ENCODE measurements around the gene PRELP. TPM values are rescaled to one million over a fixed set of nuclear protein-coding genes. Genes with fewer than 3 reads are reported as not detected.
"Not testable (repeated sequence)": the region's sequence is repeated elsewhere in the genome, so short reads cannot be mapped to it uniquely, and the experiment has no call there.

The PRELP gene
- total RNA-seq, 2 donors from 2014 or later = 47.4 to 71.7 TPM

DNA sequence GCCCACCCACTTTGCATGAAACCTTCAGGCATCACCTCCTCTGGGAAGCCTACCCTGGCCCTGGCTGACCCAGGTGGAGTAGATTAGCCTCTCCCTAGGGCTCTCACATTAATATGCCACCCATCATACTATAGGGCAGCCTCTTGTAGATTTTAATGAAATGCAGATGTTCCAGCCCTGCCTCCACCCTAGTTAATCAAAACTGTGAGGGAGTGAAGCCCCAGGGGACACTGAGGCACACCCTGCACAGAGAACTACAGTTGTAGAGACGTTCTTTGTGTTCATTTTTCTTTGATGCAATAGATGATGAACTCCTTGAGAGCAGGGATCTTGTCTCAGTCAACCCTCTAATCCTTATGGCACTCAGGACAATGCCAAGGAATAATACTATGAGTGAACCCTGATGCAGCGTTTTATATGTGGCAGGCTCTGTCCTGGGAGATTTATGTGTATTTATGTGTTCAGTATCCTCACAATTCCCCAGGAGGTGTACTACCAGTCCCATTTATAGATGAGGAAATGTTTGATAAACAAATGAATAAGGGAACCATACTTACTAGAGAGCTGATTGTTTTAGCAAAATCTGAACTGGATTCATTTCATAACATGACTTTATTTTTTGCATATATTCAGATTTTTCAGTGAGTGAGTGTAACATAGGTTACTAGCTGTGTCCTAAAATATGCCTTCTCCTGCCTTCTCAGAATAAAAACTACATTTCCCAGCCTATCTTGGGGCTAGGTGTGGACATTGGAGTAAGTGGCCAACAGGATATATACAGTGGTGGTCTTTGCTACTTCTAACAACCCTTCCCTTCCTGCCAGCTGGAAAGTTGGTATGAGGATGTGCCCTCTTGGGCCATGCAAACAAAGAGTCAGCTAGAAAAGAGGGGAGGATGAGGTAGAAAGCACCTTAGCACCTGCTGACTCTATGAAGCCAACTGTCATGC is 23.5 kb upstream of the PRELP start:
- intact Hi-C loops (cut with DNase I) = no loop called here
- no peak for ATAC-seq
- no peak for DNase-seq

DNA sequence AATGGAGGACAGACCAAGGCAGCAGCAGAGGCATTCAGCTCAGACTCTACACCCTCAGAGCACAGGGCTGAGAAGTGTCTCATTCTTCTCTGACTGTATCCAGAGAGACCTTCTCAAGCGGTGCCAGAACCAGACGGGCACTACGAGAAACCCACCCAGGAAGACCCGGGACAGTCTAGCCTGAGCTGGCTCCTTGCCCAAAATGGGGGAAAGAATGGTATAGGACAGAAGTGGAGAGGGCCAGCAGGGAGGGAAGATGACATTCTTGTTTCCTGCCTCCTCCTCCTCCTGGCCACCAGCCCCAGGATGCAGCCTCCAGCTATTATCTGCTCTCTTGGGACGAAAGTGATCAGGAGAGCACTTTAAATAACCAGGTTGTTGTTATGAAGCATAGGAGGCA is 22.6 kb upstream of the PRELP start:
- intact Hi-C loops (cut with DNase I) = no loop called here
- DNase-seq (no peak), ATAC-seq (no peak)

DNA sequence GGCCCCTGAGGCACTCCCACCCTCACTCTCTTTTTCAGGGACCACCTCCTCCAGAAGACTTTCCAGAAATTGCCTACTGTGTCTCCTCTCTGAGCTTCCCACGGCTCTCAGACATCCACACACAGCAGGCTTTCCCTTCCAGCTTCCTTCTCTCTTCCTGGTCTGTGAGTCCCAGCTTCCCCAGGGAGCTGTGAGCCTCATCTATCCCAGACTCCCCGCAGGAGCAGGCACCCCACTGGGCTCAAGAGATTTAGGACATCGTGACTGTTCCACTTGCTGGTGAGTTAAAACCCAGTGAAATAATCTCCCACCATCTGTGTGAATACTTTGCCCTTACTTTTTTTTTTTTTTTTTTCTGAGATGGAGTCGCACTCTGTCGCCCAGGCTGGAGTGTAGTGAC is 22.0 kb upstream of the PRELP start:
- no peak for ATAC-seq
- intact Hi-C loops (cut with DNase I) = no loop called here
- DNase-seq = no peak

DNA sequence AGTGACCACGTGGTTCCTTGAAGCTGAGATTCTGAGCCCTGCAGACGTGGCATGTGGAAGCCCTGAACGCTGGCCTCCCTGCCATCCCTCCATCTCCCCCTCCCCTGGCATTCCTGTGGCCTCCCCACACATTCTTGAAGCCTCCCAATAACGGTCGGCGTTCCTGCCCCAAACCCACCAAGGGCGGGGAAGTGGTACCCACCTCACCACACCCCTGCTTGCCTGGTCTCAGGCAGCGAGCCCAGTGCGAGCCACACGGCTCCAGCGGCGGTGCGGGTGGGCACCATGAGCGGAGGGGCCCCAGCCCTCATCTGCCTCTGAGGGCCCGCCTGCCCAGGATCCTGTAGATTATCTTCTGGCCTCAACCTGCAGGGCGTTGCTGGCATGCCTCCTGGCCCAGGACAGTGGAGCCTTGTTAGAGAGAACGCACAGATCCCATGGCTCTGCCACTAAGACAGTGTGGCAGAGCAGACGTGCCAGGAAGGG is 20.6 kb upstream of the PRELP start:
- DNase-seq = no peak

DNA sequence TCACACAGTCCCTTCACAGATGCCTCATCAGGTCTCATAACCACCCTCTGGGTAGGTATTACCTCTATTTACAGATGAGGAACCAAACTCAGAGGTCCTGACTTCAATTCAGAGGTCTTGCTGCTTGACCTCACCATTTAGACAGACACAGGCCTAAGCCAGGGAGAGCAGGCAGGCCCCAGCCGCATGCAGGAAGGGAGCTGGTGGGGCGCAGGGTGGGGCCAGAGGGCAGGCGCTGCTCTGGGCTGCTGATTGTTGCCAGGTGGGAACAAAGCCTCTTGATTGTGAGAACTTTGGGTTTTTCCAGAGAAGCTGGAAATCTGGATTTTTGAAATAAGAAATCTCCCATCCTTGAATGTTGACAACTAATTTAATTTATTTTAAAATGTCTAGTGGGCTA is 19.9 kb upstream of the PRELP start:
- DNase-seq (no peak), ATAC-seq (peak in 1 of 2 donors; percentile 39)
- intact Hi-C loops (cut with DNase I) = no loop called here

More for the DNA sequence above, 20.6 kb upstream of the PRELP start:
- intact Hi-C loops (cut with DNase I) = no loop called here
- ATAC-seq = no peak

DNA sequence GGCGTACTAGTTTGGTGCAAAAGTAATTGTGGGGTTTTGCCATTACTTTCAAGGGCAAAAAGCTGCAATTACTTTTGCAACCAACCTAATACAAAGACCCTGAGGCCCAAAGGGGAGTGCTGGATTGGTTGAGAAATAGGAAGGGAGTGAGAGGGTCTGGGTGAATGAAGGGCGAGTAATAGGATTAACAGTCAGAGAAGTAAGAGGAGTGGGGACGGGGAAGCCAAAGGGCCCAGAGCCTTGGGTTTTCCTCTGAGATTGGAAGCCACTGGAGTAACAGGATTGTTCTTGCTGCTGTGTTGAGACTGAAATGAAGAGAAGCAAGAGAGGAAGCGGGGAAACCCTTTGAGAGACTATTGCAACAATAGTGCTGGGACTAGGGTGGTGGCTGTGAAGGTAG is 19.0 kb upstream of the PRELP start:
- DNase-seq (no peak), ATAC-seq (no peak)
- intact Hi-C loops (cut with DNase I) = no loop called here

DNA sequence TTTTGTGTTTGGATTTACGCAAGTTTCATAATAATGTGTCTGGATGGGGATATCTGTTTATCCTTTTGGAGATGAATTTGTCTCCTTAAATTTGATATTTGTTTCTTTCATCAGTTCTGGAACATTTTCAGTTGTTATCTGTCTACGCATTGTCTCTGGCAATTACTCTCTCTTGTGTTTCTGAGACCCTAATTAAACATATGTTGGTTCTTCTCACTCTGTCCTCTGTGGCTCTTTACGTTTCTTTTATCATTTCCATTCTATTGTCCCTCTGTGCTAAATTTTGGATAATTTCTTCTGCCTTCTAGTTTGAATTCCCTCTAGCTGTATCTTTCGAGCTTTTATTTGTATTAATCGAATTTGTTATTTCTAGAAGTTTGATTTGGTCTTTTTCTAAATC is 17.5 kb upstream of the PRELP start:
- DNase-seq (no peak), ATAC-seq (no peak)
- intact Hi-C loops (cut with DNase I) = no loop called here

DNA sequence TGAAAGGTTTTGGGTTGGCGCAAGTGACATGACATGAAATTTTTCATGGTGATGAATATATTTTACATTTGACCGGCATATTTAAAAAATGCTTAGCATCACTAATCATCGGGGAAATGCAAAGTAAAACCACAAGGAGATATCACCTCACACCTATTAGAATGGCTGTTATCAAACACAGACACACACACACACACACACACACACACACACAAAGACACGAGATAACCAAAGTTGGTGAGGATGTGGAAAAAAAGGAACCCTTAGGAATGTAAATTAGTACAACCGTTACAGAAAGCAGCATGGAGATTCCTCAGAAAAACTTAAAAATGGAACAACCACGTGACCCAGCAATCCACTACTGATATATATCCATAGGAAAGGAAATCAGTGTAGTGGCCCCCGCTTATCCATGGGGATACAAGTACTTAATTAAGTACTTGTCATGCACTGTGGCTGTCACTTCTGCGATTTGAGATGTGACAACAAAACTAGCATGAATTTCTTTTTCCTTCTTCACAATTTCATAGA is 15.9 kb upstream of the PRELP start:
- intact Hi-C loops (cut with DNase I) = no loop called here
- no peak for DNase-seq
- no peak for ATAC-seq

DNA sequence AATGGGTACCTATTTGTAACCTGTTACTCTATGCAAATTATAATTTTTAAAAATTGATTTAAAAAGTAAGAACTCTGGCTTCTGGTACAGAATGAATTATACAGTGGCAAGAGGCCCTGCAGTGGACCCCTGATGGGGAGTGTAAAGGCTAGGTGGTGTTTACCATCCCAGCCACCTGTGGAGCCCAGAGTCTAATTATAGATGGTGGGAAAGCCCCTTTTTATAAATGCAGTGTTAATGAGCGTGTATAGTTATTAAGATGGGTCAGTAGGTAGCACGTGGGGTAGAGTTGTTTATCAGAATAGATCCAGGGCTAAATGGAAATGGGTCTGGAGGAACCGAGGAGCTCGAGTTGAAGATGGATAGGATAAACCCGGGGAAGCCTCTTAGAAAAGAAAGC is 13.9 kb upstream of the PRELP start:
- ATAC-seq (no peak), DNase-seq (no peak)
- intact Hi-C loops (cut with DNase I) = no loop called here

DNA sequence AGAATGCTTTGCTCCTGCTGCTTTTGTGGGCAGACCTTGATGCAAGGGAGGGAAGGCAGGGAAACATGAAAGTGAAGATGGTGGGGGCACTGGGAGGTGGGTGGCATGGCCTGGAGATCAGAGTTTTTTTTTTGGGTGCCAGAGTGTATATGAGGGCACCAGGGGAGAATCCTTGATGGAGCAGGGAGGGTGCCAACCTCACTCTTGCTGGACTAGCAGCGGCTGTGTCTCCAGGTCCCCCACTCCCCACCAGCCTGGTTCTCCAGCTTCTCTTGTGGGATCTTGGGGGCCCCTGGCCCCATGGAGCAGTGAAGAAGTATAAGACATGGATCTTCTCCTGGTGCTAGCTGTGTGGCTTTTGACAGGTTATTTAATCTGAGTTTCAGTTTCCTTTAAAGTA is 13.5 kb upstream of the PRELP start:
- ATAC-seq (no peak), DNase-seq (no peak)
- intact Hi-C loops (cut with DNase I) = no loop called here

DNA sequence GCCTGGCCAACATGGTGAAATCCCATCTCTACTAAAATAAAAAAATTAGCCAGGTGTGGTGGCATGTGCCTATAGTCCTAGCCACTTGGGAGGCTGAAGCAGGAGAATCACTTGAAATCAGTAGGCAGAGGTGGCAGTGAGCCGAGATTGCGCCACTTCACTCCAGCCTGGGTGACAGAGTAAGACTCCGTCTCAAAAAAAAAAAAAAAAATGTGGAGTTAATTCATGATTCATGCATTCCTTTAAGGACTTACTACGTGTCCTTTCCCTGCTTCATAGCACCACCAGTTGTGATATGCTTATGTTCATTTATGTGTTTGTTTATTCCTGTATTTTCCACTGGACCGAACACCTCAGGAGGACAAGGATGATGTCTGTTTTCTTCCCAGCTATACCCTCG is 12.7 kb upstream of the PRELP start:
- peak in 1 of 2 donors; percentile 32 for ATAC-seq
- peak; percentile 56 for DNase-seq
- intact Hi-C loops (cut with DNase I) = no loop called here

DNA sequence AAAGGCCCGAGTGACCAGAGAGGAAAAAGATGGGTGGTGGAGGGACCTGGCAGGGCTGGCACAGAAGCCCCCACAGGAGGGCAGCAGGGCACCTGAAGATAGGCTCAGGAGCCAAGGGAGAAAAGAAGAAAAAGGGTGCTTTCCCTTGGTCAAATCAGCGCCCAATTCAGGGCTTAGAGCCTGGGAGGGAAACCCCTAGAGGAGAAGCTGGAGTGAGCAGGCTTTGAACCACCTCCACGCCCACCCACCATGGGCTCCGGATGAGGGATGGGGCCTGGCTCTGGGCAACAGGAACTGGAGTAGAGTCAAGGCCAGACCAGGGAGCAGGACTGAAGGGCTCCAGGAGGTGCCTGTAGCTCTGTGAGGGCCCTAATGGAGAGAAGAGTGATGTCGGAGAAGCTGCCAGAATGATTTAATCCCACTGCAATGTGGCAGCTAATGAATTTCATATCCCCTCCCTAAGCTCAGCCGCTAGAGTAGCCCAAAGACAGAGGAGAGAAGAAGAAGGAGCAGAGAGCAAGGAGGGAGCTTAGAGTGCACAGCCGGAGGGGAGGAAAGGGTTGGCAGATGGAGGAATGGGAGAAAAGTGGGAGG is 12.0 kb upstream of the PRELP start:
- intact Hi-C loops (cut with DNase I) = no loop called here
- DNase-seq (no peak), ATAC-seq (peak; percentile 12 to 68)

DNA sequence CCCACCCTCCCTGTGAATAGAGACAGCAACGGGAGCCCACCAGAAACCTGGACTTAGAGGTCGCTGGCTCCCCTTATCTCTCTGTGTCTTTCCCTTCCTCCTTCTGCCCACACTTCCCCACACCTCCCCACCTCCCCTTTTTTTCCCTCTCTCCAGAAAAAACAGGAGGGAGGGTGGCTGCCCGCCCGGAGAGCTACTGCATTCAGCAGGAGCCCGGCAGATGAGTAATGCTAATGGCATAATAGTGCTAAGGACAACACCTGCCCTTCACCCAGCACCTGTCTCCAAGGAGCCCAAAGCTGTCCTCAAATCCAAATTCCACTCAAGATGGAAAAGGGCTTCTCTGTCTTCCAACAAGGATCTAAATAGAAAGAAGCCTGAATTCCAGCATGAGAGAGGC is 11.4 kb upstream of the PRELP start:
- peak; percentile 37 for DNase-seq
- intact Hi-C loops (cut with DNase I) = no loop called here
- ATAC-seq = peak in 1 of 2 donors; percentile 47

DNA sequence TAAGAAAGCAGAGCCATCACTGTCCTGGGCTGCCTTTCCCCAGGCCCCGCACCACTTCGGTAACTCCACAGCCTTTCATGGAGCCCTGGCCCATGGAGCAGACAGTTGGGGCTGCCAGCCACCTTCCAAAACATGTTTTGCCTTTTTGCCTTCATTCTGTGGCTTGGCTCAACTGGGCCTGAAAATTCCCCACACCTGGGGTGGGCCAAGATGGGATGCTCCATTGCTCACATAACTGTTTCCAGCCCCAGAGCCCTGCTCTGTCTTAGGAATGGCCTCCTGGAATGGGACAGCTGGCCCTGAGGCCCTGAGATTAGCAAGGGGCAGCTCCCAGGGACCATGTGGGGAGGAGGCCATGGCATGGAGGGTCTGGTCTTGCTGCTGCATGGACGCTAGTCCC is 10.9 kb upstream of the PRELP start:
- DNase-seq (no peak), ATAC-seq (no peak)
- intact Hi-C loops (cut with DNase I) = no loop called here

DNA sequence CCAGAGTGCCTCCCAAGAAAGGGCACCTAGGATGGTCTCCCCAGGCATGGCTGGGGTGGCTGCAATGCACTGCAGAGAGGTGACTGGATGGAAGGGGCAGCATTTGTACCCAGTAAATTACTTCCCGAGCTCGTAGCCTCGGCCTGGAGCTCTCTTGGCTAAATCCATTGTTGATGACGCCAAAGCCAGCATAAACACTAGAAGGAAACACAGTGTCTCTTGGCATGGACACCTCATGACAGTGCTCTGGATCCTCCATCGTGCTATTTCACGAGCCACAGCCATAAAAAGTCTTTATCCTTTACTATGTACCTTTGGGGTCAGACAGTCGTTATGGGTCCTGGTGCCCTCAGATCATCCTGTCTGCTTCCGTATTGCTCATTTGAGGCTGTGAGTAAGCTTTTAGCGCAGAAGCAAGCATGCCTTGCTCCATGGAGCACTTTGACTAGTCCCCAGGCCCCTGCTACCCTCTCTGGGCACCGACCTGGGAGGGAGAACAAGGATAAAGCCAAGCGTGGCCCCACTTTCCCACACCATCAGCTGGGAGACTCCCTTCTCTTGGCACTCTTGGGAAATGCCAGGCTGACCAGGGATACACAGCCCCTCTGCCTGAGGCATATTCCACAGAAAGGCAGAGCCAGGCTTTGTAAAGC is 10.3 kb upstream of the PRELP start:
- DNase-seq (no peak), ATAC-seq (no peak)
- intact Hi-C loops (cut with DNase I) = no loop called here

DNA sequence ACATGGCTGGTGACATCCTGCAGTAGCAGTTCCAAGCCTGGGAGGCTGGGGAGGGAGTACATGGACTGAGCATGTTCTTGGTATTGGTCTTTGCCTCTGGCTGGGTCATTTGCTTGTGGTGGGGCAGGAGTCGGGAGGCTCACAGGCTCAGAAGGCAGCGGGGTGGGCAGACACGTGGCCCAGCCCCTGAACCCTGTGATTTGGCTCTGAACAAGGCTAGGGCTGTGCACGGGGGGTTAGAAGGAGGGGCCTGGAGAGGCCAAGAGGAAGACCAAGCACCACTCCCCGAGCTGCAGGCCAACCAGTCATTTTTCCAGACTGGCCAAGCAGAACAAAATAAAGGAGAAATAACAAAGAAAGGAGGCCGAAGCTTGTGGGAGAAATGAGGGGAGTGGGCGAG is 9.7 kb upstream of the PRELP start:
- DNase-seq = peak; percentile 67
- intact Hi-C loops (cut with DNase I) = no loop called here
- ATAC-seq = peak; percentile 59 to 83

DNA sequence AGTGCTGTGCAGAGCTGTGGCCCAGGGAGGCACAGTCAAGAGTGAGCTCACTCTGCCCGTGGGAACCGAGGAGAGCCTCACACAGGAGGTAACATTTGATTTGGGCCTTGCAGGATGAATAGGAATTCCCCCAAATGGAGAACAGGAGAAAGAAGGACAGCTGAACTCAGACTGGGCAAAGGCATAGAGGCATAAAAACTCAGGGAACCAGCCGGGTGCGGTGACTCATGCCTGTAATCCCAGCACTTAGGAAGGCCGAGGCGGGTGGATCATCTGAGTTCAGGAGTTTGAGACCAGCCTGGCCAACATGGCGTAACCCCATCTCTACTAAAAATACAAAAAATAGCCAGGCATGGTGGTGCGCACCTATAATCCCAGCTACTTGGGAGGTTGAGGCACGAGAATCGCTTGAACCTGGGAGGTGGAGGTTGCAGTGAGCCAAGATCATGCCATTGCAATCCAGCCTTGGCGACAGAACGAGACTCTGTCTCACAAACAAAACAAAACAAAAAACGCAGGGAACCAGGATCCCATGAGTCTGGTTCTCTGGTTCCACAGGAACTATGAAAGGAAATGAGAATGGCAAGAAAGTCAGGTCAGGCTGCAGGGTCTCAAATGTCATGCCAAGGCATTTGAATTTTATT is 8.6 kb upstream of the PRELP start:
- peak; percentile 45 for DNase-seq
- intact Hi-C loops (cut with DNase I); ATAC-seq: not testable (repeated sequence)

DNA sequence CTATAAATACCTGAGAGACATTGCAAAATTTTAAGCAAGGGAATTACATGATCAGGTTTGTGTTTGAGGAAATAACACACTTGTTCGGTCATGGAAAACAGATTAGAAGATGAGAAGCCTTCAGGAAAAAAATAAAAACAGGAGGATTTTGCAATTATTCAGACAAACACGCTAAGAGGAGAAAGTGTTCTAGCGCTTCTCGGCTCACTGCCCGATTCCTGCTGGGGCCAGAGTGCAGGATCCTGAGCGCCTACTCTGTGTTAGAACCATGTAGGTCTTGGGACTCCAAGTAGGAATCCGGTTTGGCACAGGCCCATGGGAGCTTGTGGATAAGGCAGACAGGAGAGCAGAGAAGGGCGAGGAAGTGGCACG is 8.1 kb upstream of the PRELP start:
- ATAC-seq (peak; percentile 29 to 32), DNase-seq (peak; percentile 90)

DNA sequence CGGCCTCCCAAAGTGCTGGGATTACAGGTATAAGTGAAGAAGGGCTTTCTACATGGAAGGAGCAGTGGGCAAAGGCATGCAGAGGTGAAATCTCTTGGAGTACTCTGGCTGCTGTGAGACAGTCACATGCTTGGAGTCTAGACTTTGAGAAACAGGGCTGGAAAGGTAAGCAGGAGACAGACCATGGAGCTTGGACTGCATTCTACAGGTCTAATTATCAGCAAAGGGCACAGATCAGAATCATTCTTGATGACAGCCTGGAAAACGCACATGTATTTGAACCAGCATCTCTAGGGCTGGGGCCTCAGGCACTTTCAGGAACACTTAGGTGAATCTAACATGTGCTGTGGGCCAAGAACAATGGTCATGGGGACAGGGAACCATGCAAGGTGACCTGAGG is 7.3 kb upstream of the PRELP start:
- DNase-seq (no peak), ATAC-seq (no peak)
- intact Hi-C loops (cut with DNase I) = no loop called here

More for the DNA sequence above, 8.1 kb upstream of the PRELP start:
- intact Hi-C loops (cut with DNase I) = no loop called here
